Glomerular endothelial cell (primary cell): Measurements from ENCODE around the gene PKN1. TPM values are rescaled to one million over a fixed set of nuclear protein-coding genes. Genes with fewer than 3 reads are reported as not detected.
"Not testable (repeated sequence)": the region's sequence is repeated elsewhere in the genome, so short reads cannot be mapped to it uniquely, and the experiment has no call there.

Source experiments
- DNase-seq: peaks from one replicate; pipeline ENCODE4 v3.0.0-alpha.2; 2011; ENCODE audit warnings: low read depth, low spot score; ENCODE audit errors: extremely low read depth
- total RNA-seq: library from RNA; depleted of rRNA; stranded (reverse); fragments of >200 nt; gene quantifications from 2 replicates; pipeline ENCODE4 v1.2.3, GENCODE V29; 2015

Gene PKN1
- 235 and 300 TPM in 2 replicates for total RNA-seq

DNA sequence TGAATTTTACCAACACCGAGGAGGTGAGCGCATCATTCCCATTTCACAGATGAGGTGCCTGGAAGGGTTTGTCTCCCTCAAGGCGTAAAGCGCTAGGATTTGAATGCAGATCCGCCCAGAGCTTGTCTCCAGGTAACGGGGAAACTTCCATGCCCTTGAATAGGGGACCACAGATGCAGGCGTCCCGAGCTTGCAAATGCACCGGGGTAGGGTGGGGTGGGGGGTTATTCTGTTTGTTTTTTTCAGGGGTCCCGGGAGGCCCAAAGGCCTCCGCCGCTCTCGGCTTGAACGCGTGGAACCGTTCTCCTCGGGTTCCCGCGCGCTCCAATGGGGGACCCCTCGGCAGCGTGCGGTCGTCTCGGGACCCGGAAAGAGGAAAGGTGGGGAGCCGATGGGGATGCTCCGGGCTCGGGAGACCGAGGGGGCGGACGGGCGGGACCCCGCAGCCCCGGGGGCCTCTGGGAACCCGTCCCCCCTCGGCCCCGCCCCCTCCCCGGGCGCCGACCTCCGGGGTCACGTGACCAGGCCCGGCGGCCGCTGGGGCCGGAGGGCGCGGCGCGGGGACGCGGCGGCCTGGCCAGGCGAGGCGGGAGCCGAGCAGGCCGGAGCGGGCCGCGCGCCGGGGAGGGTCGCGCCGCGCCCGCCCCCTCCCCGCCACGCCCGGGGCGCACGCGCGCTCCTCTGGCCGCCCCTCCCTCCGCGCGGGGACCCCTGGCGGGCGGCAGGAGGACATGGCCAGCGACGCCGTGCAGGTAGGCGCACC lies at the start of gene PKN1:
TSS of gene PKN1 (plus strand) at position 516 of the 763 bp plus-strand sequence. CDS start at position 732, 216 bp downstream.
- no peak for DNase-seq

DNA sequence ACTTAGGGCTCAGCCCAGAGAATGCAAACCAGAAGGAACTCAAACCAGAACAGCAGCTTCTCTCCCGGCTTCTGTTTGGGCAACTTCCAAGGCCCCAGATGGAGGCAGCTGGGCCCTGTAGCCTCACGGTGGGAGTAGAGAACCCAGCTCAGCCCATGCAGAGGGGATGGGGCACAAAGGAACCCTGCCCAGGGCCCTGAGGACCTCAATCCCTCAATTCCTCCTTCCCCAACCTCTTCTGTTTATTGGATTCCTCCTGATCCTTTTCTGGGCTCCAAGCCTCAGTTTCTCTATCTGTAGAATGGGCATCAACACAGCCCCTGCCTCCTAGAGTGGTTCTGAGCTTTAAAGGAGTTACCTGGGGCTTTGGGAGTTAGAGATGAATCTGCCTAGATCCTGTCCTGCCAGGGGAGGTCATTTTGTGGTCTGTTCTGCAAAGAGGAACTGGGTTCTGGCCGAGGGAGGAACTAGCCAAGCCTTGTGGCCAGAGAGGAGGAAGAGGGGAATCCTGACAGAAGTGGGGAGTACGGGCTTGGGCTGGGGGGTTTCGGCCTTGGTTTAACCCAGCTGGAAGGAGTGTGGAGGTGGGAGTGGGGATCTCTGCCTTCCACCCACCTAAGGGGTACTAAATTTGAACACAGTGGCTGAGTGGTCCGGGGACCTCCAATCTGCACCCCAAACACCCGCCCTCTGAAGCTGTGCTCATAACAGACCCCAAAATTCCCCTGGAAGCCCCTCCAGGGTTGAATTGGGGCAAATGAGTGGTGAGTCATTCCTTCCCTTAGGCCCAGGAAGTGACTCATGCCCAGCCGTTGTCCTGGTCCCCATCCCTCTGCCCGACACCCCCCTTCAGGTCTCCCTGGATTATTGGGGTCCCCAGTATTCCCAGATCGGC lies 49.2 kb upstream of the PKN1 start:
- no peak for DNase-seq

DNA sequence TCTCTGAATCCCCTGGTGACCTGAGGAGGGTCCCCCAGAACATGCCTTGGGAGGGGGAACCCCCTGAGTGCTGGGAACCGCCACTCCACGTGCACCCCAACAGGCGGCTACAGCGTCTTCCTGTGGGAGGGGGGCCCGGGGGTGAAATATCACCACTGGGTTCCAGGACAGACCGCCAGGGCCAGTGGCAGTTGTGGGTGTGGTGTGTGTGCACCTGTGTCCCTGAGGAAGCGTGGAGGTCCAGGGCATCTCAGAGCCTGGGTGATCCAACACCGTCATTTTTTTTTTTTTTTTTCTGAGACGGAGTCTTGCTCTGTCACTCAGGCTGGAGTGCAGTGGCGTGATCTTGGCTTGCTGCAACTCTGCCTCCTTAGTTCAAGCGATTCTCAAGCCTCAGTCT lies 47.6 kb upstream of the PKN1 start:
- no peak for DNase-seq

DNA sequence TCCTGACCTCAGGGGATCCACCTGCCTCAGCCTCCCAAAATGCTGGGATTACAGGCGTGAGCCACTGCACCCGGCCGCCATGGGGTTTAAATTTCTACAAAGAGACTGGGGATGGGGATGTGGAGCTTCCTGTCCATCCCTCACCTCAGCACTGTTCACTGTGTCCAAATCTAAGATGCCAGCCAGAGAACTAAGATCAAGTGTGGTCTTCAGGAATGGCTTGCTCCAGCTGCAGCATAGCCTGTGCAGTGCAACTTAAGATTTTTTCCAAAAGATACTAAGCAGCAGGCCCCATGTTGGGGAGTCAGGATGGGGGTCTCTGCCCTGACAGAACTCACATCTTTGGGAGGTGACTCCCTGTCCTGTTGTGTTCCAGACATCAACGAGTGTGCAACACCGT lies 42.6 kb upstream of the PKN1 start:
- no peak for DNase-seq

DNA sequence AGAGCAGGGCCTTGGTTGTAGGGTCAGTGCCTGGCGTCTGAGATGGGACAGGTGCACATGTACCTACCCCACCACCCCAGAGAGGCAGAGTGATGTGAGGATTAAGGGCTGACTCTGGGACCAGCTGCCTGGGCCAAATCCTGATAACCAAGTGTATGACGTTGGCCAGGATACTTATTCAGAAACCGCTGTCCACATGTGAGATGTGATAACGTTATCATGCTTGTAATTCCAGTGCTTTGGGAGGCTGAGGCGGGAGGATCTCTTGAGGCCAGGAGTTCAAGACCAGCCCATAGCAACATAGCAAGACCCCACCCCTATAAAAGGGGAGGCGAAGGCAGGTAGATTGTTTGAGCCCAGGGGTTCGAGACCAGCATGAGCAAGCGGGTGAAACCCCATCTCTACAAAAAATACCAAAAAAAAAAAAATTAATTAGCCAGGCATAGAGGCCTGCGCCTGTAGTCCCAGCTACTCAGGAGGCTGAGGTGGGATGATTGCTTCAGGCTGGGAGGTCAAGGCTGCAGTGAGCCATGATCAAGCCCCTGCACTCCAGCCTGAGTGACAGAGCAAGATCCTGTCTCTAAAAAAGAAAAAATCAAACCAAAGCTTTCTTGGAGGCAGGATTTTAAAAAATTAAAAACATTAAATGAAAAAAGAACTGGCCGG lies 41.8 kb upstream of the PKN1 start:
- no peak for DNase-seq

DNA sequence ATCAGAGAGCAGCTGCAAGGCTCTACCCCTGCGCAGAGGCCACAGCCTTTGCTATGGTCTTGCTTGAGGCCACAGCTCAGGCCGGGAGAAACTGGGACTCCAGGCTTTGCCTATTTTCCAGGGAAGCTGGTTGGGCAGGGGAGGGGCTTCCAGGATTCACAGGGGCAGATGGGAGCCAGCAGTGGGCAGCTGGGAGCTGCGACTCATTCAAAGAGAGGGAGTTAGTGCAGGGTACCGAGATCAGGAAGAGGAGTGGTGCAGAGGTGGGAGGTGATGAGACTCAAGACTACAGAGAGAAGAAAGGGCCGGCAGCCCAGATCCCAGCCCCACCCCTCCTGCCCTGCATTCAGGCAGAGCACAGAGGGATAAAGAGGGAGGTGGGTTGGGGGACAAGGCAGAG lies 39.8 kb upstream of the PKN1 start:
- DNase-seq = no peak

DNA sequence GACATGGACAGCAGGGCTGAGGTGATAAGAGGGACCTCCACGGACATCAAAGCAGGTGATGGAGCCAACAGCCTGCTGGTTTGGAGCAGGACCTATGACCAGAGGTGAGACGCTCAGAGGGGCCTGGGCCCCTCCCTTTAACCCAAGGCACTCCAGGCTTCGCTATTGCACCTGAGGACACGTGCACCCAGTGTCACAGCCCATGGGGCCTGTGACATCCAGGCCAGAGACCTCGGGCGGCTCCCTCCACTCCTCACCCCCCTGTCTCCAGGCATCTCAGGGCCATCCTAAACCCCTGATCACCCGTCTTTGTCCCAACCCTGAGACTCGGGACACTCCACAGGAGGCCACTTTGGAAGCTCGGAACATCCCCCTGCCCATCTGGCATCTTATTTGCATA lies 38.9 kb upstream of the PKN1 start:
- DNase-seq = no peak

DNA sequence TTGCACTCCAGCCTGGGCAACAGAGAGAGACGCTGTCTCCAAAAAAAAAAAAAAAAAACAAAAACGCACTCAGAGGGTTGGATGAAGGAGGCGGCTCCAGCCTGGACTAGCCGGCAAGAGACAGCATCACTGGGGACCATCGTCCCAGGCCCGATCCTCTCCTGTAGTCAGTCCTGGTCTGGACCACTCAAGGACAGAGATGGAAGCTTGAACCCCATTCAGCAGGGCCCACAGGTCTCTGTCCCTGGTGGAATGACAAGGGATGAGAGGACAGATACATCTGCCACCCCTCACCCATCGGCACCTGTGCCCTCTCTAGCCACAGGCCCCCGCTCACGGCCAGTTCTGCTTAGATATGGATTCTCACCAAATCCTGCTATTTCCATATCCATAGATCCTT lies 37.8 kb upstream of the PKN1 start:
- no peak for DNase-seq

DNA sequence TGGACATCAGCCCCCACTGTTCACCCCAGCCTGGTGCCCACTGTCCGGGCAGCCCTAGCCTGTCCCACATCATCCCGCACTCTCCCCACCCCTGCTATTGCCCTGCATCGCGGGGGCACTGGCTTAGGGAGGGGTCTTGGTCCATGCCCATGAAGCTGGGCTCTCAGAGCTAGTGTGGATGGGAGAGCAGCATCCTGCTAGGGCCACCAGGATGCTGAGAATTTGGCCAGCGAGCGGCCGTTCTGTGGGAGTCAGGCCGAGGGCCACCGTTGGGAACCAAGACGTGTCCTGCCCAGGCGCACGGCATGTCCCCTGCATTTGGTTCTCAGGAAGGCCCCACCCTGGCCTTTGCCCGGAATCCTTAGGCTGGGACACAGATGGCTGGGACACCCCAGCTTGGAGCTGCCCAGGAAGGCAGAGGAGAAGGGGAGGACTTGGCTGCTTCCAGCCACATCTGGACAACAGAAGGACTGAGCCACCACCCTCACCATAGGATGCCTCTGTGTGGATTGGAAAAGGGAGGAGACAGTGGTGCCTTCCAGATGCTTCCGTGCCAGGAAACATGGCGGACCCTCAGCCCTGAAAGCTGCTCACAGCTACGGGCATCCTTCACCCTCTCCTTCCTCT lies 37.3 kb upstream of the PKN1 start:
- no peak for DNase-seq

DNA sequence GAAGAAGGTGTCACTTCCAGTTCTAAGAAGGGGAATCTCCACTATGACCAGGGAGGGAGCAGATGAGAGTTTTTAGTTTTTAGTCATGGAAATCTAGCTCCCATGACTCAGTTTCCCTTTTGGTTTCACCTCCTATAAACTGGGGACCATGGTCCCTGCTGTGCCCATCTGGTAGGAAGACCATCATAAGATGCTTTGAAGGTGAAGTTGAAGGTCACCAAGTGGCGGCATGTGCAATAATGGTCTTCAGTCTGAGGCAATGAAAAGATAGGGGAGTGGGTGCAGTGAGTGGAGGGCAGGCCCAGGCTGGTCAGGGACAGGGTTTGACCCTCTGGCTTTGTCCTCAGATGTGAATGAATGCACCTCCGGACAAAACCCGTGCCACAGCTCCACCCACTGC lies 36.4 kb upstream of the PKN1 start:
- not testable (repeated sequence) for DNase-seq

DNA sequence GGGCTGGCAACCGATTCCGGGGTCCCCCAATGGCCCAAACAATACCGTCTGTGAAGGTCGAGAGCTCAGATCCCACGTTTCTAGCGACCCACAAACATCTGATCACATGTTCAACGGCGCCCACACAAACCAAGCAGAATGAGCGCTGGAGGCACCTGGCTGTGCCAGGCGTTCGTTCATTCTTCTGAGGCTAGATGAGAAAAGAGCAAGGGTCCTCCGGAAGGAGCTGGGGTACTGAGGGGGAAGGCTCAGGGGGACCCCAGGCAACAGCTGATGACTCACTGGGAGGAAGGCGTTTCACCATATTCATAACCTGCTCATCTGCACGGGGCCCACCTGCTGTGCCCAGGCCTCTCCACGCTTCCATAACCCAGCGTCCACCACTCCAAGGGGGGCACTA lies 35.9 kb upstream of the PKN1 start:
- DNase-seq = not testable (repeated sequence)

DNA sequence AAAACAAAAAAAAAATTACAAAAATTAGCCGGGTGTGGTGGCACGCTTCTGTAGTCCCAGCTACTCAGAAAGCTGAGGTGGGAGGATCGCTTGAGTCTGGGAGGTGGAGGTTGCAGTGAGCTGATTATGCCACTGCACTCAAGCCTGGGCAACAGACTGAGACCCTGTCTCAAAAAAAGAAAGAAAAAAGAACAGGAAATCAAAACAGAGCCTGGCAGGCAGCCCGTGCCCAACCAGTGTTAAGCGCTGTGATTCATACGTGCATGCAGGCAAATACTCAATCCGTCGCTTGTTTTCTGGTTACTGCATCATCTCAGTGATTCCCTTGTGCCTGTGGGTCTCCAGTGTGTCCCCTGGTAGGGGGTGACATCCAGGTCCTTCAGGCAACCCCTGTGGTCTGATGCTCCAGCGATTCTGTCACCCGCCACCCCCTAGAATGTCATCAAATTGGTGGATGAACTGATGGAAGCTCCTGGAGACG lies 32.1 kb upstream of the PKN1 start:
- DNase-seq = no peak

DNA sequence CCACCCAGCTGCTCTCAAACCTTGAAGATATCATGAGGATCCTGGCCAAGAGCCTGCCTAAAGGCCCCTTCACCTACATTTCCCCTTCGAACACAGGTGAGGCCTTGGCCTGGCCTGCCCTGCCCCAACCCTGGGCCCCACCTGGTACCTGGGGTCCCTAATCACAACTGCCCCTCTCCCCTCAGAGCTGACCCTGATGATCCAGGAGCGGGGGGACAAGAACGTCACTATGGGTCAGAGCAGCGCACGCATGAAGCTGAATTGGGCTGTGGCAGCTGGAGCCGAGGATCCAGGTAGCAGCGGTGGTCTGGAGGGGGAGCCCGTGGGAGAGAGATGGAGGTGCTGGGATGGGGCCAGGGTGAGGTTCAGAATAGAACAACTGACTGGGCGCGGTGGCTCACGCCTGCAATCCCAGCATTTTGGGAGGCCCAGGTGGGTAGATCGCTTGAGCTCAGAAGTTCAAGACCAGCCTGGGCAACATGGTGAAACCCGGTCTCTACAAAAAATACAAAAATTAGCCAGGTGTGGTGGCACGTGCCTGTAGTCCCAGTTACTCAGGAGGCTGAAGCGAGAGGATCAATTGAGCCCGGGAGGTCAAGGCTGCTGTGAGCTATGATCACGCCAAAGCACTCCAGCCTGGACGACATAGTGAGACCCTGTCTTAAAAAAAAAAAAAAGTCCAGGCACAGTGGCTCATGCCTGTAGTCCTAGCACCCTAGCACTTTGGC lies 31.5 kb upstream of the PKN1 start:
- no peak for DNase-seq

DNA sequence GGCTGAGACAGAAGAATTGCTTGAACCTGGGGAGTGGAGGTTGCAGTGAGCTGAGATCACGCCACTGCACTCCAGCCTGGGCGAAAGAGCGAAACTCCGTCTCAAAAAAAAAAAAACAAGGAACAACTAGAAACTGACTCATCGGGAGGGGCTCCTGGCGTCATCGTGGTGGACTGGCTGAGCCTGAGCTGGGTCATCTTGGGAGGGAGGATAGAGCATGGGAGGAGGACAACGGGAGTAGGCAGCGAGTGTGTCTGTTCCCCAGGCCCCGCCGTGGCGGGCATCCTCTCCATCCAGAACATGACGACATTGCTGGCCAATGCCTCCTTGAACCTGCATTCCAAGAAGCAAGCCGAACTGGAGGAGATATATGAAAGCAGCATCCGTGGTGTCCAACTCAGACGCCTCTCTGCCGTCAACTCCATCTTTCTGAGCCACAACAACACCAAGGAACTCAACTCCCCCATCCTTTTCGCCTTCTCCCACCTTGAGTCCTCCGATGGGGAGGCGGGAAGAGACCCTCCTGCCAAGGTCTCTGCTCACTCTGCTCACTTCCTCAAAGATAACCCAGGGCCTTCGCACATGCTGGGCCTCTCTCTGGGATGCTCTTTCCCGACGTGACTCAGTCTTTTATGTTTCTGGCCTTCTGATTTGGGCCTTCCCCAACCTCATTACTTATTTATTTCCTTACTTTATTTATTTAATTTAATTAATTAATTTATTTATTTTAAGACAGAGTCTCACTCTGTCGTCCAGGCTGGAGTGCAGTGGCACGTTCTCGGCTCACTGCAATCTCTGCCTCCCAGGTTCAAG lies 30.6 kb upstream of the PKN1 start:
- DNase-seq = no peak

DNA sequence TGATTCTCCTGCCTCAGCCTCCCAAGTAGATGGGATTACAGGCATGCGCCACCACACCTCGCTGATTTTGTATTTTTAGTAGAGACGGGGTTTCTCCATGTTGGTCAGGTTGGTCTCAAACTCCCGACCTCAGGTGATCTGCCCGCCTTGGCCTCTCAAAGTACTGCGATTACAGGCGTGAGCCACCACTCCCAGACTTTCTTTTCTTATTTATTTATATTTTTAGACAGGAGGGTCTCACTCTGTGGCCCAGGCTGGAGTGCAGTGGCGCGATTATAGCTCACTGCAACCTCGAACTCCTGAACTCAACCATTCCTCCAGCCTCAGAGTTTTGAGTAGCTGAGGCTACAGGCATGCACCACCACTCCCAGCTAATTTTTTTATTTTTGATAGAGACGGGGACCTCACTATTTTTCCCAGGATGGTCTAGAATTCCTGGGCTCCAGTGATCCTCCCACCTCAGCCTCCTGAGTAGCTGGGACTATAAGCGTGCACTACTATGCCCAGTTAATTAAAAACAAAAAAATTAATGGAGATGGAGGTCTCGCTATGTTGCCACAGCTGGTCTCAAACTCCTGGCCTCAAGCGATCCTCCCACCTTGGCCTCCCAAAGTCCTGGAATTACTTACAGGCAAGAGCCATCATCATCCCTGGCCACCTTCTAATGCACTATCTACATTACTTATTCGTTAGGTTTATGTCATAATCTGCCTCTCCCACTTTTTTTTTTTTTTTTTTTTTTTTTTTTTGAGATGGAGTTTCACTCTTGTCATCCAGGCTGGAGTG lies 29.8 kb upstream of the PKN1 start:
- DNase-seq = not testable (repeated sequence)

DNA sequence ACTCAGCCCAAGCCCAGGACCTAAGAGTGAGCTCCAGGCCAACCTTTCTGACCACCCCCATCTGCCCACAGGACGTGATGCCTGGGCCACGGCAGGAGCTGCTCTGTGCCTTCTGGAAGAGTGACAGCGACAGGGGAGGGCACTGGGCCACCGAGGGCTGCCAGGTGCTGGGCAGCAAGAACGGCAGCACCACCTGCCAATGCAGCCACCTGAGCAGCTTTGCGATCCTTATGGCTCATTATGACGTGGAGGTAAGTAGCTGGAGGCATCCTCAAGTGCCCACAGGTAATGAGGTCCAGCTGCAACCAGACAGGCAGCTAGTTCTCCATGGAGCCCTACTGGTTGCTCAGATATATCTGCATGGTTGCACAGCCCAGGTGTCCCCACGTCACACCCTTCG lies 28.8 kb upstream of the PKN1 start:
- no peak for DNase-seq

DNA sequence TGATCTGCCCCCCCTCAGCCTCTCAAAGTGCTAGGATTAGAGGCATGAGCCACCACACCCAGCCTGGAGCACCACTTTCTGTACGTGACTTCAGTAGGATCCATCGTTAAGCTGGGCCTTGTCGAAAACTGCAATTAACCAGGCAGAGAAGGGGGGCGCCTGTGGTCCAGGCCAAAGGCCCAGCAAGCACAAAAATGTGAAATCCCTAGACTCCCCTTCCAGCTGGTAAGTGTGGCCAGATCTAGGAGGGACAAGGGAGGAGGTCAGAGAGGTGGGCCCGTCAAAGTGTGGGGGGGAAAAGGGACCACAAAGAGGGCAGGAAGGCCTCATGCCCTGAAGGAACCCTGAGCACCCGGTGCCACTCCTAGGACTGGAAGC lies 27.7 kb upstream of the PKN1 start:
- DNase-seq = no peak

DNA sequence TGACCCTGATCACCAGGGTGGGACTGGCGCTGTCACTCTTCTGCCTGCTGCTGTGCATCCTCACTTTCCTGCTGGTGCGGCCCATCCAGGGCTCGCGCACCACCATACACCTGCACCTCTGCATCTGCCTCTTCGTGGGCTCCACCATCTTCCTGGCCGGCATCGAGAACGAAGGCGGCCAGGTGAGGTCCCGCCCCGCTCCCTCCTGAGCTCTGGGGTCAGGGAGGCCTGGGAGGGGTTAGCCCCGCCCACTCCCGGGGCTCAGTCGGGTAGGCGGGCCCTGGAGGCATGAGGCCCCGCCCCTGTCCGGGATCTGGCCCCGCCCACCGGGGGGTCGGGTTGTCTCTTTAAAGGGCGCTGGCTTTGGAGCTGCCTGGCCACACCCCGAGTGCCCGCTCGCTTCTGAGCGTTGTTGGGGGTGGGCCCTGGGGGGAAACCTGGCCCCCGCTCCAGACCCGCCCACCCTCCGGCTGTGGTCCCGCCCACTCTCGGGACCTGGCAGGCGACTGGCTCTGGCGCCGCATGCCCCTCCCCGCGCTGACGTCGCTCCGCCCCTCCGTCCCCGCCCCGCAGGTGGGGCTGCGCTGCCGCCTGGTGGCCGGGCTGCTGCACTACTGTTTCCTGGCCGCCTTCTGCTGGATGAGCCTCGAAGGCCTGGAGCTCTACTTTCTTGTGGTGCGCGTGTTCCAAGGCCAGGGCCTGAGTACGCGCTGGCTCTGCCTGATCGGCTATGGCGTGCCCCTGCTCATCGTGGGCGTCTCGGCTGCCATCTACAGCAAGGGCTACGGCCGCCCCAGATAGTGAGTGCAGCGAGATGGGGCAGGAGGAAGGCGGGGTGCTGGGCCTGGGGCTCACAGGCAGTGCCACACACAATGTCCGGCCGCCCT lies 27.1 kb upstream of the PKN1 start:
- DNase-seq = no peak
